ENCODE results near the gene CCDC186. TPM values are rescaled to one million over a fixed set of nuclear protein-coding genes. Genes with fewer than 3 reads are reported as not detected.

CCDC186 gene
- total RNA-seq, 3 donors from 2014 or later = 7.4 to 10.5 (median 9.5) TPM

DNA sequence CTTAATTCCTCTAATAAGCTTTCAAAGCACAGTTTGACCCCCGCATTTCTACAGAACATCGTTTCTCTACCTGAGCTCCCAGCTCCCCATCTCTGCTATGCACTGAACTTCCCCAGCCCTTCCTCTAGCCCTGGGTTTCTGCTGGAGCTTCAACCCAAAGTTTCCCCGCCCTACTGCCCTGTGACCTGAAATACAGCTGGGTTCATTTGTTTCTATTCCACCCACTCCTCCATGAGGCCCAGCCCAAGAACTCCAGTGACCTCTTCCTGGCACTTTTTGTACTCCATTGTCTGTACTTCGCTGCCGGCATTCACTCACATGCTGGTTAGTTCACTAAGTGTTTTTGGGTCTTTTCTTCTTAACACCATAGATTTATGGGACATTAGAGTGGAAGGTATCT lies 94.6 kb downstream of the CCDC186 start:
- ATAC-seq (no peak), DNase-seq (no peak)
- Mint-ChIP-seq H3K4me3 (no peak overlapping the region), H3K4me1 (ENCODE audit: low read depth) (no peaks in the 10 kb centered on the region), H3K27me3 (ENCODE audit: low read depth) (no peaks in the 10 kb centered on the region), H3K9me3 (no peaks in the 10 kb centered on the region), H3K36me3 (ENCODE audit: insufficient read depth) (no peaks in the 10 kb centered on the region)

DNA sequence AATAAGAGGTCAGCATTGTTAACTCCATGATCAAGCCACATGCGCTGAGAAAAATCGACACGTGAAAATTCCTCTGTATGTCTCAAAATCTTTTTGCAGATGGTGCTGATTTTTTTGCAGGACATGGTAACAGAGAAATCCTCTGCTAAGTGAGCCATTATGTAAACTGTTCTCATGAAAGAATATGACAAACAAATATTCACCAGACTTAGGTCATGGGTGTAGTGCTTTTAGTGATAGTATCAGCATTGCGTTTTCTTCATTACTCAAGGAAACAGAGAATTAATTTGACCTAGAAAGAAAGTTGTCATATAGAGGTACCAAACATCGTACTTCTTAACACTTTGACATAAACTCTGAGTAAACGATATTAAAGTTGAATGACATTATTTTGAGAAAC lies 95.7 kb downstream of the CCDC186 start:
- peaks cover 8% of the 10 kb centered on the region for H3K4me1 Mint-ChIP-seq (ENCODE audit: low read depth)
- ATAC-seq = no peak
- DNase-seq = no peak
- H3K27me3 Mint-ChIP-seq (ENCODE audit: low read depth) = no peaks in the 10 kb centered on the region
- H3K4me3 Mint-ChIP-seq = no peak overlapping the region
- no peaks in the 10 kb centered on the region for H3K9me3 Mint-ChIP-seq
- H3K36me3 Mint-ChIP-seq (ENCODE audit: insufficient read depth) = no peaks in the 10 kb centered on the region

DNA sequence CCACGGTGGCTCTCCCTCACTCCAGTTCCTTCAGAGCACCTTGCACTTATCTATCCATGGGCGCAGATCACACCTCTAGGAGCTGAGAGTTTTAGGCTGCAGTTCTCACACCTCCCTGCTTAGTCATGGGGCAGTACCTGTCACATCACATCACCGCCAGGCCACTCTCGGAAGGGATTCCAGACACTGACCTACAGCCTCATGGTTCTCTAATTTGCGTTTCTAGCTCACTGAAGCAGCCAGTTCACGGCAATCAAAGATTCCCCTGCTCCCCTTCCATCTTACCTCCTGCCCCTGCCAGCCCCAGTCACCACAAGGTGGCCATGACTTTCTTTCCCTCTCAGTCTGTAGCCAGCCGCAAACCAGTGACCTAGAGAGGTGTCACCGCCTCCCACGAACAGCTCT lies 96.2 kb downstream of the CCDC186 start:
- Mint-ChIP-seq H3K4me1 (ENCODE audit: low read depth) (peaks cover 11% of the 10 kb centered on the region), H3K27me3 (ENCODE audit: low read depth) (no peaks in the 10 kb centered on the region), H3K36me3 (ENCODE audit: insufficient read depth) (no peaks in the 10 kb centered on the region), H3K4me3 (no peak overlapping the region), H3K9me3 (no peaks in the 10 kb centered on the region)
- DNase-seq (no peak), ATAC-seq (no peak)

DNA sequence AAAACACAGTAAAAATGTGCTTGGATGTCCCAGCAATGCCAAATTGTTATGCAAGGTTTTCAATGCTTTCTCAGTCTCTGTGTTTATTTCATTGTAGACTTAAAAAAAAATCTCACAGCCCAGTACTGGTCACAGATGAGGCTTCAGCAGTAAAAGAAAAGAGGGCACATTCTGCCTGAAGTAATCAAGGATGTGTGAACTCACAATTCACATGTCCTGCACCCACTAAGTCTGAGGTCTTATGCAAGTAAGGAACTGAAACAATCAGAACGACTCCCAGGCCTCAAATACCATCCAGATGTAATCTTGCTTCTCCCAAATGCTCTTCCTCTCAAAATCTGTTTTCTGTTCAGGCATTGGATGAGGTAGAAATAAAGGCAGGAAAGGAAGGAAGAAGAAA lies 96.7 kb downstream of the CCDC186 start:
- no peak overlapping the region for H3K4me3 Mint-ChIP-seq
- no peaks in the 10 kb centered on the region for H3K9me3 Mint-ChIP-seq
- no peaks in the 10 kb centered on the region for H3K27me3 Mint-ChIP-seq (ENCODE audit: low read depth)

DNA sequence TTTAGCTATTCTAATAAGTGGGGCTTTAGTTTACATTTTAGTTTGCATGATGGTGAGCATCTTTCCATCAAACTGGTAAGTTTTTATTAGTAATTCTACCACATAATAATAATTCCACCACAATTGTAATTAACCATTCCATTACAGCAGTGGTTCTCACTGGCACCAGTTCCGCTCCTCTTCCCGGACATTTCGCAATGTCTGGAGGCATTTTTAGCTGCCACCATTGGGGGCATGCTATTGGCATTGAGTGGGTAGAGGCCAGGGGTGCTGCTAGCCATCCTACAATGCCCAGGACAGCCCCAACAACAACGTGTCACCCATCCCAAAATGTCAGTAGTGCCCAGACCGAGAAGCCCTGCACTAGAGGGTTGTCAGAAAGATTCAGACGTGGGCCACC lies 98.9 kb downstream of the CCDC186 start:
- Mint-ChIP-seq H3K4me3 (no peak overlapping the region), H3K27me3 (ENCODE audit: low read depth) (no peaks in the 10 kb centered on the region), H3K4me1 (ENCODE audit: low read depth) (peaks cover 13% of the 10 kb centered on the region), H3K9me3 (no peaks in the 10 kb centered on the region), H3K36me3 (ENCODE audit: insufficient read depth) (no peaks in the 10 kb centered on the region)
- no peak for ATAC-seq
- no peak for DNase-seq

More for the DNA sequence above, 96.7 kb downstream of the CCDC186 start:
- H3K4me1 Mint-ChIP-seq (ENCODE audit: low read depth) = peaks cover 11% of the 10 kb centered on the region
- no peak for ATAC-seq
- DNase-seq = no peak
- no peaks in the 10 kb centered on the region for H3K36me3 Mint-ChIP-seq (ENCODE audit: insufficient read depth)

DNA sequence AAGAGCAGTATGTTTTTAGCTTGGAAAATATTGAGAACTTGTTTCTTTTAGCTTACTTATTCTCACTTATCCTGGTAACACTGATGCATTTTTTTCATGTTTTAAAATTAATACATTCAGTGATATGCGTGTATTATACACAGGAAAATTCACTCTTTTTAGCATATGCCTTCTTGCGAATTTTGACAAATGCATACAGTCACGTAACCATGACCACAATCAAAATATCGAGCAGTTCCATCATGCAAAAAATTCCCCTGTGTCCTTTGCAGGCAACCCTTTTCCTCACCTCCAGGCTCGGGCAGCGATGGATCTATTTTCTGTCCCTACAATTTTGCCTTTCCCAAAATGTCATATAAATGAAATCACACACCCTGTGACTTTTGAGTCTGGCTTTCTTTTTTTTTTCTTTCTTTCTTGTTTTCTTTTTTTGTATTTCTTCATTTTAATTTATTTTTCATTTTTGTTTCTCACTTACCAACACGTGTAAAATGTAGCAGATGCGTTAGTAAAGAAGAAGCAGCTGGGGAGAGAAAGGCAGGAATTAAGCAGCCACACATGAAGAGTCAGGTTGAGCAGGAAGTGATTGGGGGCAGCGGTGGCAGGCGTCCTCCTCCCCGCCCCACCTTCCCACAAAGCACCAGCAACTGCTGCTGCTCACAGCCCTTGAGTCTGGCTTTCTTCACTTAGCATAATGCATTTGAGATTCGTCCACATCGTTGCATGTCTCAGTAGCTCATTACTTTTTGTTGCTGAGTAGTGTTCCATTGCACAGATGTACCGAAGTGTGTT lies 100.4 kb downstream of the CCDC186 start:
- Mint-ChIP-seq H3K4me1 (ENCODE audit: low read depth) (peaks cover 15% of the 10 kb centered on the region), H3K9me3 (no peaks in the 10 kb centered on the region), H3K27me3 (ENCODE audit: low read depth) (no peaks in the 10 kb centered on the region), H3K36me3 (ENCODE audit: insufficient read depth) (no peaks in the 10 kb centered on the region), H3K4me3 (no peak overlapping the region)
- ATAC-seq (peak in 1 of 2 donors; percentile 69), DNase-seq (no peak)

DNA sequence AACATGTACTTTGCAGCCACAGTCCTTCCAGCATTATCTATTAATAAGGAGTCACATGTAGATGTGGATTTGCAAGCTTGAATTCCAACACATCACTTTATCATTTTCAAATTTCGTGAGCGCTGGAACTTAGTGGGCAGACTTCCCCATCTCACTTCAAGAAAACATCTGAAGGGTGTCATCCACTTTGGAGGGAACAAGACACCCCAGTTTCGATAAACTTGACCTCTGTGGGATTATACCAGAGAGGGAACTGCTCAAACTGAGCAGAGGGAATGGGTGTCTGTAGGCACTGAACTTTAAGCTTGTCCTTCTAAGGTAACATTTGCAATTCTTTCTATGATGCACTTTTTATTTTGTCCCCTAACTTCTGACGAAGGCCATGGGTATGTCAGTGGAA lies 102.8 kb downstream of the CCDC186 start:
- Mint-ChIP-seq H3K4me1 (ENCODE audit: low read depth) (peaks cover 24% of the 10 kb centered on the region), H3K9me3 (no peaks in the 10 kb centered on the region), H3K36me3 (ENCODE audit: insufficient read depth) (no peaks in the 10 kb centered on the region), H3K27me3 (ENCODE audit: low read depth) (no peaks in the 10 kb centered on the region), H3K4me3 (no peak overlapping the region)
- DNase-seq (no peak), ATAC-seq (no peak)

Other genes starting within 250 kb of the CCDC186 start
- under 1 TPM in 2 of 3 donors, not detected in 1; 0.05 to 0.20 TPM for gene ADRB1, start 130.3 kb downstream of the CCDC186 start, total RNA-seq
- 1 to 10 TPM in 1 of 3 donors, under 1 TPM in 2; 0.48 to 2.2 (median 0.63) TPM for gene TDRD1, start 5.2 kb upstream of the CCDC186 start, total RNA-seq
- gene VWA2, start 65.1 kb upstream of the CCDC186 start, total RNA-seq = not detected
- under 1 TPM; 0.20 to 0.45 (median 0.33) TPM for gene AFAP1L2, start 230.3 kb upstream of the CCDC186 start, total RNA-seq